K562 (cell line): ENCODE measurements around the gene VARS1. TPM values are rescaled to one million over a fixed set of nuclear protein-coding genes. Genes with fewer than 3 reads are reported as not detected.

Source experiments
- ARID3B ChIP-seq: fragments of 250-450 bp; sonication (Bioruptor Pico); IDR thresholded peaks from 2 replicates; pipeline ENCODE4 v1.4.0; 2020; ENCODE audit warnings: borderline replicate concordance
- ETV5 ChIP-seq: sonication (generic); formaldehyde crosslinking; IDR thresholded peaks from 2 replicates; pipeline ENCODE4 v1.4.0; 2020; ENCODE audit warnings: low read depth, mild to moderate bottlenecking, missing genetic modification reagents
- HDAC1 ChIP-seq, 2 experiments: fragments of 450-650 bp; IDR thresholded peaks; 2 replicates each; pipeline ENCODE4 v1.6.1; 2016 to 2017; ENCODE audit warnings: inconsistent platforms in 1 of 2, mild to moderate bottlenecking in 1 of 2, moderate library complexity in 1 of 2
- HDAC8 ChIP-seq: fragments of 450-650 bp; IDR thresholded peaks from 2 replicates; pipeline ENCODE4 v1.6.1; 2016; ENCODE audit warnings: mild to moderate bottlenecking, missing genetic modification characterization, moderate library complexity, missing compliant biosample characterization
- KDM5B ChIP-seq: fragments of 200-600 bp; sonication (generic); IDR thresholded peaks from 2 replicates; pipeline ENCODE4 v1.6.1; 2012; ENCODE audit warnings: low read depth, mild to moderate bottlenecking, moderate library complexity, low read length, control low read depth, inconsistent platforms; ENCODE audit not compliant: insufficient replicate concordance
- MYC ChIP-seq, 2 experiments: fragments of 250-450 bp in 1 of 2; sonication (Bioruptor Pico) in 1 of 2; IDR thresholded peaks; 2 replicates each; pipeline versions ENCODE4 v1.5.1 to v1.6.1; 2012 to 2021; ENCODE audit warnings: low read depth in 2 of 2, borderline replicate concordance in 1 of 2, improper control_type of control experiment in 1 of 2, low read length in 1 of 2, mild to moderate bottlenecking in 1 of 2, moderate library complexity in 1 of 2
- PHTF2 ChIP-seq: fragments of 250-450 bp; sonication (Bioruptor Pico); IDR thresholded peaks from 2 replicates; pipeline ENCODE4 v1.5.0; 2021; ENCODE audit warnings: mild to moderate bottlenecking
- POLR2AphosphoS2 ChIP-seq: IDR thresholded peaks from 2 replicates; pipeline ENCODE4 v1.6.1; 2012; ENCODE audit warnings: low read length, improper control_type of control experiment
- SIRT6 ChIP-seq: IDR thresholded peaks from one replicate; pipeline ENCODE4 v1.6.1; 2012; ENCODE audit warnings: low read depth, mild to moderate bottlenecking, control low read depth, inconsistent platforms, low read length, moderate library complexity
- ZNF197 ChIP-seq: fragments of 200-800 bp; sonication (Bioruptor generic); IDR thresholded peaks from 2 replicates; pipeline ENCODE4 v1.6.1; 2016; ENCODE audit warnings: low read depth, missing genetic modification characterization, missing compliant biosample characterization
- ZNF561 ChIP-seq: fragments of 450-650 bp; formaldehyde crosslinking; conservative IDR thresholded peaks from 2 replicates; pipeline ENCODE4 v1.4.0; 2020; ENCODE audit warnings: mild to moderate bottlenecking, moderate library complexity
- polyA plus RNA-seq, 8 experiments: library from polyadenylated mRNA; depleted of rRNA in 4 of 8; stranded (reverse) in 5 of 8; unstranded in 3 of 8; fragments of >200 nt; fragmentation: Nextera tagmentation in 2 of 8; fragmentation: Illumina TruSeq in 1 of 8; extraction: Ambion mirVana in 2 of 8; extraction: Trizol in 1 of 8; gene quantifications; 2 replicates each; pipeline versions ENCODE4 v1.2.1 to v1.2.3, GENCODE V29; 2011 to 2014; ENCODE audit warnings: inconsistent platforms in 1 of 8, missing spikeins in 1 of 8
- total RNA-seq, 7 experiments: library from RNA; depleted of rRNA in 6 of 7; stranded (reverse); fragments of >200 nt in 6 of 7; fragmentation: Illumina TruSeq in 2 of 7; extraction: Trizol in 2 of 7; gene quantifications; 2 replicates each; pipeline versions ENCODE4 v1.2.1 to v1.2.3, GENCODE V29; 2011 to 2021; ENCODE audit warnings: low replicate concordance in 1 of 7
- TF ChIP-seq, protein P1 (sequence below): fragments of 450-650 bp; formaldehyde crosslinking; IDR thresholded peaks from 2 replicates; pipeline ENCODE4 v1.4.0; 2022; ENCODE audit warnings: missing genetic modification characterization
- TF ChIP-seq, protein P2 (sequence below): fragments of 450-650 bp; IDR thresholded peaks from 2 replicates; pipeline ENCODE4 v1.6.1; 2016; ENCODE audit warnings: low read depth

VARS1 gene
- total and polyA plus RNA-seq, 9 of the 15 experiments (the other 6 are each of a cell fraction or from before 2014, with no cell fraction given), result 2.9 to 488 (median 130) TPM

GRCh38 chr6:31827286-31828079, 31.9 kb upstream of the VARS1 start, which contains the start of gene HSPA1B (continued):
- TF ChIP-seq KDM5B, result peak; percentile 100
- TF ChIP-seq HDAC1 (IDR thresholded peaks at IDR 0.05), result peak in 1 of 2 experiments; percentile 92; a peak in 2 of 4 replicates
- TF ChIP-seq ZNF197, result no peak
- peak; percentile 68; the same call in 1 of the 2 replicates for TF ChIP-seq ZNF561 (CRISPR knock-in tag)
- TF ChIP-seq POLR2AphosphoS2, result peak; percentile 99
- TF ChIP-seq ARID3B (CRISPR knock-in tag), result peak; percentile 85; the same call in 1 of the 2 replicates
- no peak for TF ChIP-seq SIRT6
- TF ChIP-seq HDAC8 (tag), result peak; percentile 75; the same call in 1 of the 2 replicates
- peak; percentile 85; the same call in 1 of the 2 replicates for TF ChIP-seq ETV5 (CRISPR knock-in tag)
- peak; percentile 77 for TF ChIP-seq MYC (IDR thresholded peaks at IDR 0.05; ENCODE audit: low read depth, low read length)
- TF ChIP-seq MYC (CRISPR knock-in tag; IDR thresholded peaks at IDR 0.05; ENCODE audit: borderline replicate concordance, low read depth), result peak; percentile 90; the same call in 1 of the 2 replicates
- TF ChIP-seq, protein P1, sequence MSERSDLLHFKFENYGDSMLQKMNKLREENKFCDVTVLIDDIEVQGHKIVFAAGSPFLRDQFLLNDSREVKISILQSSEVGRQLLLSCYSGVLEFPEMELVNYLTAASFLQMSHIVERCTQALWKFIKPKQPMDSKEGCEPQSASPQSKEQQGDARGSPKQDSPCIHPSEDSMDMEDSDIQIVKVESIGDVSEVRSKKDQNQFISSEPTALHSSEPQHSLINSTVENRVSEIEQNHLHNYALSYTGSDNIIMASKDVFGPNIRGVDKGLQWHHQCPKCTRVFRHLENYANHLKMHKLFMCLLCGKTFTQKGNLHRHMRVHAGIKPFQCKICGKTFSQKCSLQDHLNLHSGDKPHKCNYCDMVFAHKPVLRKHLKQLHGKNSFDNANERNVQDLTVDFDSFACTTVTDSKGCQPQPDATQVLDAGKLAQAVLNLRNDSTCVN (CRISPR knock-in tag), result peak; percentile 90
- TF ChIP-seq, protein P2, sequence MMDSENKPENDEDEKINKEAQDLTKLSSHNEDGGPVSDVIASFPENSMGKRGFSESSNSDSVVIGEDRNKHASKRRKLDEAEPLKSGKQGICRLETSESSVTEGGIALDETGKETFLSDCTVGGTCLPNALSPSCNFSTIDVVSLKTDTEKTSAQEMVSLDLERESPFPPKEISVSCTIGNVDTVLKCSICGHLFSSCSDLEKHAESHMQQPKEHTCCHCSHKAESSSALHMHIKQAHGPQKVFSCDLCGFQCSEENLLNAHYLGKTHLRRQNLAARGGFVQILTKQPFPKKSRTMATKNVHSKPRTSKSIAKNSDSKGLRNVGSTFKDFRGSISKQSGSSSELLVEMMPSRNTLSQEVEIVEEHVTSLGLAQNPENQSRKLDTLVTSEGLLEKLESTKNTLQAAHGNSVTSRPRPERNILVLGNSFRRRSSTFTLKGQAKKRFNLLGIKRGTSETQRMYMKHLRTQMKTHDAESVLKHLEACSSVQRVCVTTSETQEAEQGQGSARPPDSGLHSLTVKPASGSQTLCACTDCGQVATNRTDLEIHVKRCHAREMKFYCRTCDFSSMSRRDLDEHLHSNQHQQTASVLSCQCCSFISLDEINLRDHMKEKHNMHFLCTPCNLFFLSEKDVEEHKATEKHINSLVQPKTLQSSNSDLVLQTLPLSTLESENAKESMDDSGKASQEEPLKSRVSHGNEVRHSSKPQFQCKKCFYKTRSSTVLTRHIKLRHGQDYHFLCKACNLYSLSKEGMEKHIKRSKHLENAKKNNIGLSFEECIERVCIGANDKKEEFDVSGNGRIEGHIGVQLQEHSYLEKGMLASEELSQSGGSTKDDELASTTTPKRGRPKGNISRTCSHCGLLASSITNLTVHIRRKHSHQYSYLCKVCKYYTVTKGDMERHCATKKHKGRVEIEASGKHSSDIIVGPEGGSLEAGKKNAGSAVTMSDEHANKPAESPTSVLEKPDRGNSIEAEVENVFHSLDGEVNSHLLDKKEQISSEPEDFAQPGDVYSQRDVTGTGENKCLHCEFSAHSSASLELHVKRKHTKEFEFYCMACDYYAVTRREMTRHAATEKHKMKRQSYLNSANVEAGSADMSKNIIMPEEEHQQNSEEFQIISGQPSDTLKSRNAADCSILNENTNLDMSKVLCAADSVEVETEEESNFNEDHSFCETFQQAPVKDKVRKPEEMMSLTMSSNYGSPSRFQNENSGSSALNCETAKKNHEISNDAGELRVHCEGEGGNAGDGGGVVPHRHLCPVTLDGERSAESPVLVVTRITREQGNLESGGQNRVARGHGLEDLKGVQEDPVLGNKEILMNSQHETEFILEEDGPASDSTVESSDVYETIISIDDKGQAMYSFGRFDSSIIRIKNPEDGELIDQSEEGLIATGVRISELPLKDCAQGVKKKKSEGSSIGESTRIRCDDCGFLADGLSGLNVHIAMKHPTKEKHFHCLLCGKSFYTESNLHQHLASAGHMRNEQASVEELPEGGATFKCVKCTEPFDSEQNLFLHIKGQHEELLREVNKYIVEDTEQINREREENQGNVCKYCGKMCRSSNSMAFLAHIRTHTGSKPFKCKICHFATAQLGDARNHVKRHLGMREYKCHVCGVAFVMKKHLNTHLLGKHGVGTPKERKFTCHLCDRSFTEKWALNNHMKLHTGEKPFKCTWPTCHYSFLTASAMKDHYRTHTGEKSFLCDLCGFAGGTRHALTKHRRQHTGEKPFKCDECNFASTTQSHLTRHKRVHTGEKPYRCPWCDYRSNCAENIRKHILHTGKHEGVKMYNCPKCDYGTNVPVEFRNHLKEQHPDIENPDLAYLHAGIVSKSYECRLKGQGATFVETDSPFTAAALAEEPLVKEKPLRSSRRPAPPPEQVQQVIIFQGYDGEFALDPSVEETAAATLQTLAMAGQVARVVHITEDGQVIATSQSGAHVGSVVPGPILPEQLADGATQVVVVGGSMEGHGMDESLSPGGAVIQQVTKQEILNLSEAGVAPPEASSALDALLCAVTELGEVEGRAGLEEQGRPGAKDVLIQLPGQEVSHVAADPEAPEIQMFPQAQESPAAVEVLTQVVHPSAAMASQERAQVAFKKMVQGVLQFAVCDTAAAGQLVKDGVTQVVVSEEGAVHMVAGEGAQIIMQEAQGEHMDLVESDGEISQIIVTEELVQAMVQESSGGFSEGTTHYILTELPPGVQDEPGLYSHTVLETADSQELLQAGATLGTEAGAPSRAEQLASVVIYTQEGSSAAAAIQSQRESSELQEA, result no peak
- peak; percentile 99; the same call in 1 of the 2 replicates for TF ChIP-seq PHTF2
